ENCODE measurements around the gene TOR1AIP1.

GRCh38 chr1:179911812-179912211 is 29.7 kb downstream of the TOR1AIP1 start:
- TF ChIP-seq CTCF (conservative IDR thresholded peaks at IDR 0.05 in 1 of 2, IDR thresholded peaks at IDR 0.05 in 1 of 2; ENCODE audit: low read depth in 1 of 2, low read length in 2 of 2), result no peak
- TF ChIP-seq EZH2 (IDR thresholded peaks at IDR 0.05; ENCODE audit: low read length, missing control alignments), result no peak

All from fibroblast of lung (primary cell).